CD1c-positive myeloid dendritic cell (primary cell): ENCODE data around the gene CCT7.
"Not testable (repeated sequence)": the region's sequence is repeated elsewhere in the genome, so short reads cannot be mapped to it uniquely, and the experiment has no call there.

Experiments
- DNase-seq: peaks from one replicate; pipeline ENCODE4 v3.0.0-alpha.2; 2016; ENCODE audit errors: extremely low spot score

CCT7 gene

GRCh38 chr2:73255007-73255644 is 21.0 kb downstream of the CCT7 start:
- DNase-seq, result no peak

DNA sequence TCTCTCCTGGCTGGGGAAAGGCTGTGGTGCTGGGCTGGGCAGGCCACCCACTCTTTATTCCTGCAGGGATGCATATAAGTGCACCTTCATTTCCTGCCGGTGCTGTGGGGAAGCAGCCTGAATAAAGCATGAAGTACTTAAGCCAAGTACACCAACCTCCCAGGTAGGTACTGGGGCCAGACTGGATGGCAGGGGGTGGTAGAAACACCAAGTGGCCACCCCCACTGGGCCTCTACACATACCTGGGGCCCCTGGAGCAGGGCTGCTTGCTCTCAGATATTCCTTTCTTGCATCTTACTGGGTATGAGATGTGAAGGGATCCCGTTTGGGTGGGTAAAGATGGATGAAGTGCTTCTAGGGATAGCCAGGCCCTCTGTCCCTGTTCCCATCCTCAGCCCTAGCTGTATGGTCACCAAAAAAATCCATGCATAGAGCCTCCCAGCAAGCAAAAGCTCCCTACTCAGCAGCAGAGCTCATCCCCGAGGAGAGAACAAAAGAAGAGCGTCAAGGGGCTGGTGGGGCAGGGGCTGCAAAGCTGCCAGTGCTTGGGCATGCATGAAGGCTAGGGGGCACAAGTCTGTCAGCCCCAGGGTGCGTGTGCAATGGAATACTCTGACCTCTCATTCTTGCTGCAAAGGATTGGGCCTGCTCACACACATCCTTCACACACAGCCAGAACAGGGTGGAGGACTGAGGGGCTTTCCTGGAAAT is 22.0 kb downstream of the CCT7 start:
- DNase-seq, result no peak

- DNase-seq, result no peak
Observed at GRCh38 chr2:73256618-73256922, 22.5 kb downstream of the CCT7 start.

DNA sequence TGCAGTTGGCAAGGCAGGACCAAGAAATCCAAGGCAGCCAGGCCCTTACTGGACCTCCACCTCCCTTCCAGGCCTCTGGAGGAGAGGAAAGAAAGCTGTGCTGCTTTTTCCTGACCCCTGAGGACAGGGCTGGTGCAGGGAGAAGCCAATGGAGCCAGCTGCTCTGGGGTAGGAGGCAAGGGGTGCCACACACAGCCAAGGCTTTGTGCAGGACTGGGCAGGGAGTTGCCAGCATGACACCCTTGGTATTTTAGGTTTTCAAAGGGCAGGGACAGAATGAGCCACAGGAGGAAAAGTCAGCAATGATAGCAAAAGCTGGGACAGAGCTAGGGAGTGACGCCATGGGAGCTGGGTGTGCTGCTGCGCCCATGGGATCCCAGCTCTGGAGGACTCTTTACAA is 22.9 kb downstream of the CCT7 start:
- DNase-seq, result no peak

- peak; percentile 38 for DNase-seq
Observed at GRCh38 chr2:73257425-73258125, 23.5 kb downstream of the CCT7 start.

GRCh38 chr2:73258186-73258912 is 24.2 kb downstream of the CCT7 start:
- DNase-seq, result no peak

DNA sequence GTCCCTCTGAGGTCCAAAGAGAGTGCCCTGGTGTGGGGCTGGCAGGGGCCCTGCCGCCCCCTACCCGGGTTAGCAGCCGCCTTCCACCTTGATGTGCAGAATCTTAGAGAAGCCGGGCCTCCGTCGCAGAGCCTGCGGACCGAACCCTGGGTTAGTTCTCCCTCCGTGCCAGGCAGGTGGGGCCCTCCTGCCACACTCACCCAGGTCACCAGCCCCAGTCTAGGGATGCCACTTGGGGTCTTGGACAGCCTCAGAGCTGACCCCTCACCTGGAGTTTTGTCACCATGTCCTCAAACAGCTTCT is 24.8 kb downstream of the CCT7 start:
- no peak for DNase-seq

DNA sequence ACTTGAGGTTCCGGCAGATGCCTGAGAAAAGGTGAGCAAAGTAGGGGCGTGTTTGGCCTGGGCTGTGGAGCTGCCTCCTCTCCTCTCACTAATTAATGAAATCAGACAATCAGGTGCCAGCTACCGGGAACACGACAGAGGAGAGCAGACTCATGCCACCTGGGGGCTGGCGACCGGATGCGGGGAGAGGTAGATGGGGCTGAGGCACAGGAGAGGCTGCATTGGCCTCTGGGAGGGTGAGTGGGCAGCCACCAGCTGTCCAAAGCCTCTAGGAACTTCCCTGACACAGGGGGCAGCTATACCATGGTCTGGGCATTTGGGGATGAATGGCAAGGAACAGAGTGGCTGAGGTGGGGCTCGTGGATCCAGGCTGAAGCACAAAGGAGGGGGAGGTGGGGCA is 25.2 kb downstream of the CCT7 start:
- DNase-seq, result no peak

DNA sequence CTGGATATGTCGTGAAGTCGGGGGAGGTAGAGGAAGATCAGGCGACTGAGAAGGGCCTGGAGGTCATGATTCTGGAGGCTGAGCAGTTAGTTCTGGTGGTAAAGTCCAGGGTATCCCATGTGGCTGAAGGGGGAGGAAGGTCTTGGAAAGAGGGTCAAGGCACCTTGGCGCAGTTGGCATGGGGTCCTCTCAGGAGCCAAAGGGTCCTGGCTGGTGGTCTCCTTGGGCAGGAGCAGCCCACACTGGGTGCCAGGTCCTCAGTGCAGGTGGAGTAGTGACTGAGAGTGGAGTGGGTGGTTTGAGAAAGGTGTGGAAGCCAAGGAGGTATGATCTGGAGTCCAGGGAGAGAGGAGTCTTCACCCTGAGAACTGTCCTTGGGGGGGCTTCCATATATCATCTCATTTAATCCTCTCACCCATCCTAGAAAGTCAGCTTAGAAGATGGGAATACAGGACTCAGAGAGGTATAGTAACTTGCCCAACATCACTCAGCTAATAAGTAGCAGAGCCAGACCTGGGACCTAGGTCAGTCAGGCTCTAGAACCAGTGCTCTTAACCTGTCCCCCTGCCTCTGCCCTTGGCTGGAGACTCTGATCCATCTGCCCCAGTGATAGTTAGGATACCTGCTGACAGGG is 25.7 kb downstream of the CCT7 start:
- DNase-seq, result no peak

- peak; percentile 33 for DNase-seq
Observed at GRCh38 chr2:73260338-73260984, 26.4 kb downstream of the CCT7 start.

DNA sequence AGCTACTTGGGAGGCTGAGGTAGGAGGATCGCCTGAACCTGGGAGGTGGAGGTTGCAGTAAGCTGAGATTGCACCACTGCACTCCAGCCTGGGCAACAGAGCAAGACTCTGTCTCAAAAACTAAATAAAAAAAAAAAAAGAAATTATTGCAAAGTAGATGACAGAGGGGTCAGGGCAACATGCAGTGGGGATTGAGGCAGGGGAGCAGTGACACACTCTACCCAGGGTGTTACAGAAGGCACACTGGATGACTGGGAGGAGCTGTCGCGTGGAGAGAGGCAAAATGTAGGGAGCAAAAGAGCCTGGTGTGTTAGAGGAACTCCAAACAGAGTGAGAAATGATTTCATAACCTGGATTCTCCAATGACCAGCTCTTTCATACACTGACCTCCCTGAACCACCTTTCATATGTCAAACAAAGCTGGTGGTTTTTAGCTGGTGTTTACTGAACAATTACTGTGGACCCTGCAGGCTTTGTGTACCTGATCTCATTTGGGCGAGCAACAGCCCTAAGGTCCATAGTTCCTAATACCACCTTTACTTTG is 28.1 kb downstream of the CCT7 start:
- no peak for DNase-seq

DNA sequence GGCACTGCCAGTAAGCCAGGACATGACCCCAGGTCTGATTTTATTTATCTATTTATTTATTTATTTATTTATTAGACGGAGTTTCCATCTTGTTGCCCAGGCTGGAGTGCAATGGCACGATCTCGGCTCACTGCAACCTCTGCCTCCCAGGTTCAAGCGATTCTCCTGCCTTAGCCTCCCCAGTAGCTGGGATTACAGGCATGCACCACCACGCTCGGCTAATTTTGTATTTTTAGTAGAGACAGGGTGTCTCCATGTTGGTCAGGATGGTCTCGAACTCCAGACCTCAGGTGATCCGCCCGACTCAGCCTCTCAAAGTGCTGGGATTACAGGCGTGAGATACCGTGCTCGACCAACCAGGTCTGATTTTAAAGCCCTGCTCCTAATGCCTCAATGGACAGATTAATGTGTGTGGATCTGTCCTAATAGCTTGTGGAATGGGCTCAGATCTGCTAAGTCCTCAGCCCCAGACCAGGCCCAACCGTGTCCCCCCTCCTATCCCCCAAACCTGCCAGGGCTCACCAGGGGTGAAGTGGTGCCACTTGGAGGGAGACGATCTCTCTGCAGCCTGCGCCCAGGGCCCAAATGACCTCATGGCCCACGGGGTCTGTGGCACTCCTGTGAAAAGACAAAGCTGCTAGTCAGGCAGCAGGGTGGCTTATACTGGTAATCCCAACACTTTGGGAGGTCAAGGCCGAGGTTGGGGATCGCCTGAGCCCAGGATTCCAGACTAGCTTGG is 28.8 kb downstream of the CCT7 start:
- DNase-seq, result not testable (repeated sequence)

DNA sequence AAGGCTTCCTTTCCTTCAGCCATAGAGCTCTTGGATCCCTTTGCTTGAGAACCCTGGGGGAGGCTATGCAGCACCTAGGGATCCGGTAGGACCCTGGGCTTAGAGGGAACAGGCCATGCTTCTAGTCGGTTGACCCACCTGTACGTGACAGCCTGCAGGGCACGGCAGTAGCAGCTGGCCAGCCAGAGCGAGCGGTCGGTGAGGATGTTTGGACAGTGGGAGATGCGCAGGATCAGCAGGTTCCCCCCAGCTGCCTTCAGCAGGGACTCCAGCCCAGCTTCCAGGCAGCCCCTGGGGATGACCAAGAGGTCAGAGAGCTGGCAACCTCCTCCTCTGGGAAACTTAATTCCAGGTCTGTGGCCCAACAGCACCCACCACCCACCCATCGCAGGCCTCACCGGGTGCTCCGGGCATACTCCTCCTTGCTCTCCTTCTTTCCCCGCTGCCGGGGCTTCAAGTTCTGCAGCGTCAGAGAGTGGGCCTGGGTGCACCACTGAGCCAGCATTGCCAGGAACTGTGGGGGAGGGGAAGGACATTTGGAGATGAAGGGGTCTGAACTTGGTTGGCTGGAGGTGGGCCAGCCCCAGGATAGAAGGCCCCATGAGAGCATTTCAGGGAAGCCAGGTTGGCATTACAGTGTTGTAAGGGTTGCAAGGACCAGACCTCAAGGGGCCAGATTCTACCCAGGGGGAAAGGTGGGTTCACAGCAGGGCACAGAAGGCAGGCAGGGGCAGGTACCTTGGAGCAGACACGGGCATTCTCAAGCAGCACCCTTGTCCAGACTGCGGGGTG is 29.6 kb downstream of the CCT7 start:
- DNase-seq, result no peak

- DNase-seq, result no peak
Observed at GRCh38 chr2:73264332-73264606, 30.2 kb downstream of the CCT7 start.

GRCh38 chr2:73264783-73265182 is 30.7 kb downstream of the CCT7 start:
- no peak for DNase-seq

GRCh38 chr2:73265298-73266060 is 31.4 kb downstream of the CCT7 start:
- DNase-seq, result no peak

- DNase-seq, result no peak
Observed at GRCh38 chr2:73266061-73266901, 32.2 kb downstream of the CCT7 start.

- no peak for DNase-seq
Observed at GRCh38 chr2:73267008-73267407, 32.9 kb downstream of the CCT7 start.
